GM19438 (cell line): ENCODE measurements around the gene MRPL11.

Experiments
- ATAC-seq: cut with Tn5 transposase; IDR thresholded peaks from one replicate; pipeline ENCODE4 v1.9.1; 2021; ENCODE audit warnings: low read depth; ENCODE audit not compliant: unreplicated experiment

The MRPL11 gene

GRCh38 chr11:66438504-66439466 lies at the start of gene MRPL11:
Gene MRPL11, minus strand, starts transcription at chr11:66438848. Its CDS starts 94 bp downstream, at chr11:66438754.
- ATAC-seq, result peak; percentile 90

GRCh38 chr11:66484806-66485380 lies 46.2 kb upstream of the MRPL11 start:
- no peak for ATAC-seq

DNA sequence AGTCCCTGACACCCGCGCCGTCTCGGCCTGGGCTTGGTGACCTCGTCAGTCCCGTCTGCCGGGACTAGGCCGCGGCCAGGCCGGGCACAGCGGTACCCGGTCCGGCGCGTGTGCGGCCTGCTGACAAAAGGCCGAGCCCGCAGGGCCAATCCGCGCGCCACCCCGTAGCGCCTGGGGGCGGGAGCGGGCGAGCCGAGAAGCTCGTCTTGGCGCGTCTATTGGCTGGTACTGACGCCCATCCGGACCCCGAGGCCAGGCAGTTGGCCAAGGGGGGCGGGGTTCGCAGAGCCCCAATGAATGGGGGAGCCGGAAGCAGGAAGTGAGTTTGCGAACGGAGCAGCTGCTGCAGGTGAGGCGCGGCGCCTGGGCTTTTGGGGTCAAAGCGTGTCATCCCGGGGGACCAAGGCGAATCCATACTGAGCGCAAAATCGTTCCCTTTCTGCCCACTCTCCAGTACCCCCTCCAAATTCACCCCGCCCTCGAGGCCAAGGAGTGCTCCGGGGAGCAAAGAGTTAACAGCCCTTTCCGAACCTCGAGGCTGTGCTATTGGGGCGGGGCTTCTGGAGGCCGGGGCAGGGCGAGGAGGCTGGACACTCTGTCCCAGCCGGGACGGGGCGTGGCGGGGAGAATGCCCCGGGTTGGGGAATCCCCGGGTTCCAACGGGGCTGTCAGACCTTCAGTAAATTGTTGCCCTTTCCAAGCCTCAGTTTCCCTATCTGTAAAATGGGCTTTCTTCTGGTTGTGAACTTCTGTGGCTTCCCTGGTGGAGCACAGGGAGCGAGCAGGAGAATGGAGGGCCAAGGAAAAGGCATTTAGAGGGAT lies 41.7 kb upstream of the MRPL11 start, which contains the start of gene DPP3:
Gene DPP3 (plus strand): TSS at position 318 of the 822 bp plus-strand sequence. CDS start 1,767 bp downstream, outside the sequence.
- peak; percentile 80 for ATAC-seq

GRCh38 chr11:66479394-66480116 lies 40.9 kb upstream of the MRPL11 start:
- no peak for ATAC-seq

DNA sequence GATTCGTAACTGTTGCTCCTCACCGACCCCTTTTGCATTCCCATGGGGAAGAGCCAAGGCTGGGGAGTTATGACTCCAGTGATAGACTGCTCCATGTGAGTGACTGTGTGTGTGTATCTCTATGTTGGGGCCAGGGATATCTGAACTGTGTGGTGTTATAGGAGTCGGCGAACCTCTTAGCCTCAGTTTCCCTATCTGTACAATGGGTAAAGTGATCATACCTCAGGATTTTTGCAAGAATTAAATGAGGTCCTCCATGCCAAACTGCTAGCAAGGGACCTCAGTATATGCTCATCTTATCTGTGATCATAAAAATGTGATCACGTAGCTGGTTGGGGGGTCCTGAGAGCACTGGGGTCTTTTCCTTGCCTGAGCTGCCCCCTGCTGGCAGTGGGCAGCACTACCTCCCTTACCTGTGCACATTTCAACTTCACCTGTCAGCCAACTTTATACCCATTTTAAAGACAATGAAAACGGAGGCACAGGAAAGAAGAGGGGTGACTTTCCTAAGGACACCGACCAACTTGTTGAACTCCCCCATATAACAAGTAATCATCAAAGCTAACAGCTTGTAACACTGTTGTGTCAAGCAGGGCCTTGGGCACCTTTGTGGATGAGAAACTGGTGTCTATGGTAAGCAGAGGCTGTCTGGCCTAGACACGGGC lies 40.2 kb upstream of the MRPL11 start:
- no peak for ATAC-seq

DNA sequence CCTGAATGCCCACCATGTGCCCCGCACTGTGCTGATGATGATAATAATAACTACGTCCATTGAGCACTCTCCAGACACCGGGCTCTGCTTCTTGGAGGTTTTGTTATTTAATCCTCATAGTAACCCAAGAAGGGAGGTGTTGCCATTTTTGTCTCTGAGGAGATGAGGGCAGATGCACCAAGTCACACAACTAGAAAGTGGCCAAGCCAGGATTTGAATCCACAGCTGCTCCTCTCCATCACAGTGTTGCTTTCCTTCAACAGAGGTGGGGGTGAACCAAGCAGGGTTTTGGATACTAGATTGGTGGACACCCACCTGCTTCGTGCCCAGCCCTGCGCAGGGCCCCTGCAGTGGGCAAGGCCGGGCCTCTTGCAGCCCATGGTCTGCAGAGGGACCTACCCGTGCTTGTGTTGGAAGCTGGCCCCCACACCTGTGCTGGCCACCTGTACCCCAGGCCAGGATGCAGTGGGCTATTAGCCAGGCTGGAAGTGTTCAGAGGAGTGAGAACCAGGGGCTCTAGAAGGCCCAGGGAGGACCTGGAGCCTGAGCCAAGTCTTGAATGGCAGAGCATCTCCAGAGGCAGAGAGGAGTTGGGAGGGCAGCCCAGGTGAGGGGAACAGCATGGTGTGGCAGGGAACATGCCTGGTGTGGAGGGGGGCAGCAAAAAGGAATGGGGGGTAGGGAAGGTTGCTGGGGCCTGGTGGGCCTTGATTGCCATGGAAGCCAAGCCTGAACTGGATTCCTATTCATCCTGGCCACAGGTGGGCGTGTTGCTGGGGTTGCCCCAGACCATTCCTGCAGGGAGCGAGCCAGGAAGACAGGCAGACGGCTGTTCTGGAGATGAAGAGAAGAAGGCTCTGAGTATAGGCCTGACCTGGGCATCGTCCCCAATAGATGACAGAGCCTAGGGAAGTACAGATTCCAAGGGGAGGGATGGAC lies 38.9 kb upstream of the MRPL11 start:
- ATAC-seq, result no peak

- no peak for ATAC-seq
These were observed 38.2 kb upstream of the MRPL11 start for GRCh38 chr11:66476841-66477251.

DNA sequence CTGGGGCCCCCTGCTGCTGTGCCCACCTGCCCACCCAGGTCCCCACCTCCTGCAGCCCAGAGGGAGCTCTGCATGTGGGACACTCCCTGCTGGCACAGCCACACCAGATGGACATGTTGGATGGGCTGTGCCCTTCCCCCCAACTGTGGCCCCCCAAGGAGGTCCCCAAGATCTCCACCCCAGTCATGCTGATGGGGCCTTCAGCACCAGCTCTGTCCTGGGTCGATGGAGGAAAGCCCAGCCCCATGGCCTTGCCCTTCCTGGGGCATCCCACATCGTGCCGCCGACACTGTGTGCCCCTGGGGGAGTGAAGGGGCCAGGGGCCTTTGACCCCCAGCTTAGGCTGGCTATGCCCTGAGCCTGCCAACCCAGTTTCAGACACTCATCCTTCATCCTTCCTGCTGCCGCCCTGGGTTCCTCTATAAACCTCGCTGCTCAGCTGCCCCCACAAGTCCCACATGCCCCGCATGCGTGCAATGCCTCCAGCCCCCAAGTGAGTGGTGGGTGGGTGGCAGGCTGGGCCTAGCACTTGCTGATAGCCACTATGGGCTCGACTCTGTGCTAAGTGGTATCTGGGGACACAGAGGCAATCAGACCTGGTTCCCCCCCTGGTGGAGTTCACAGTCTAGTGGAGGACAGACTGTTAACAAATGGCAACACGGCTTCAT lies 37.7 kb upstream of the MRPL11 start:
- ATAC-seq, result no peak

GRCh38 chr11:66475349-66476172 lies 36.9 kb upstream of the MRPL11 start:
- no peak for ATAC-seq

GRCh38 chr11:66473608-66474515 lies 35.2 kb upstream of the MRPL11 start:
- no peak for ATAC-seq

GRCh38 chr11:66473167-66473566 lies 34.5 kb upstream of the MRPL11 start:
- ATAC-seq, result no peak

DNA sequence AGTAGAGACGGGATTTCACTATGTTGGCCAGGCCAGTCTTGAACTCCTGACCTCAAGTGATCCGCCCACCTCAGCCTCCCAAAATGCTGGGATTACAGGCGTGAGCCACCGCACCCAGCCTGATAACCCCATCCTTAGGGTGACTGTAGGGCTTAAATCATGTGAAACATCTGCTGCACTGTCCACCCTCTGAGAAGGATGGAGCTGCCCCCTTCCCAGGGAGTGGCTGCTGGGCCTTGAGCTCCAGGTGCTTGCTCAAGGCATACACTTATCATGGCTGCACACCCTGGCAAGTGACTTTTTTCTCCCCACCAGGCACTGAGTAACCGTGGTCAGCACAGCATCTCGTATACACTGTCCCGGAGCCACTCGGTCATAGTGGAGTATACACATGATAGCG lies 33.4 kb upstream of the MRPL11 start:
- no peak for ATAC-seq

DNA sequence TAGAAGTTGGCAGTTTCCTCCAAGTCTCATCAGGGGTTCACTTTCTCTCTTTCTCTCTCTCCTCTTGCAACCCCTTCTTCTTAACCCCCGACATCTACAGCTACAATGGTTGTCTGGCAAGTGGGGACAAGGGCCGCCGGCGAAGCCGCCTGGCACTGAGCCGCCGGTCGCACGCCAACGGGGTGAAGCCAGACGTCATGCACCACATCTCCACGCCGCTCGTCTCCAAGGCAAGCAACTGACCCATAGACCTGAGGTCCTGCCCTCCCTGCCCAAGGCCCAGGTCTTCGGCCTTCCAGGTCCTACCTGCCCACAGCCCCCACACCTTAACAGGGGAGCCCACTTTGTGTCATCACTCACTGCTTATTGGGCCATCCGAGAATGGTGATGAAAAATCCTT lies 32.5 kb upstream of the MRPL11 start:
- ATAC-seq, result no peak

GRCh38 chr11:66470015-66470414 lies 31.4 kb upstream of the MRPL11 start:
- ATAC-seq, result no peak

GRCh38 chr11:66469441-66469840 lies 30.8 kb upstream of the MRPL11 start:
- ATAC-seq, result no peak

GRCh38 chr11:66468691-66469090 lies 30.0 kb upstream of the MRPL11 start:
- no peak for ATAC-seq
